Stimulated activated CD4-positive, alpha-beta T cell treated with anti-CD3 and anti-CD28 coated beads, Interleukin-2, amount 100 ng/mL, for 24 hours (primary cell): ENCODE measurements around the gene CPNE5.
"Not testable (repeated sequence)": the region's sequence is repeated elsewhere in the genome, so short reads cannot be mapped to it uniquely, and the experiment has no call there.

Source experiments
- DNase-seq, 2 donors: peaks; one replicate each; pipeline ENCODE4 v3.0.0-alpha.2; 2020

CPNE5 gene

GRCh38 chr6:36720251-36721141 is 118.7 kb downstream of the CPNE5 start:
- DNase-seq: no peak

GRCh38 chr6:36719126-36719525 is 120.1 kb downstream of the CPNE5 start:
- no peak for DNase-seq

- no peak for DNase-seq
These were observed 120.7 kb downstream of the CPNE5 start for GRCh38 chr6:36718560-36718959.

GRCh38 chr6:36717871-36718540 is 121.2 kb downstream of the CPNE5 start:
- no peak for DNase-seq

GRCh38 chr6:36717231-36717825 is 121.9 kb downstream of the CPNE5 start:
- no peak for DNase-seq

GRCh38 chr6:36716476-36717093 is 122.7 kb downstream of the CPNE5 start:
- DNase-seq: no peak

- DNase-seq: no peak
These were observed 123.8 kb downstream of the CPNE5 start for GRCh38 chr6:36715469-36715868.

GRCh38 chr6:36714511-36714910 is 124.7 kb downstream of the CPNE5 start:
- DNase-seq: no peak

GRCh38 chr6:36713846-36714245 is 125.4 kb downstream of the CPNE5 start:
- DNase-seq: no peak

- no peak for DNase-seq
These were observed 126.4 kb downstream of the CPNE5 start for GRCh38 chr6:36712816-36713215.

- DNase-seq: no peak
These were observed 132.9 kb downstream of the CPNE5 start for GRCh38 chr6:36706339-36706738.

- not testable (repeated sequence) for DNase-seq
These were observed 134.2 kb downstream of the CPNE5 start for GRCh38 chr6:36704961-36705577.

GRCh38 chr6:36703982-36704381 is 135.3 kb downstream of the CPNE5 start:
- DNase-seq: no peak

- no peak for DNase-seq
These were observed 136.1 kb downstream of the CPNE5 start for GRCh38 chr6:36703081-36703606.

- DNase-seq: no peak
These were observed 136.6 kb downstream of the CPNE5 start for GRCh38 chr6:36702656-36703055.

- DNase-seq: no peak
These were observed 137.7 kb downstream of the CPNE5 start for GRCh38 chr6:36701401-36701991.

GRCh38 chr6:36700831-36701230 is 138.4 kb downstream of the CPNE5 start:
- no peak for DNase-seq

GRCh38 chr6:36700071-36700812 is 139.0 kb downstream of the CPNE5 start:
- DNase-seq: no peak

- no peak for DNase-seq
These were observed 139.9 kb downstream of the CPNE5 start for GRCh38 chr6:36699348-36699747.

- no peak for DNase-seq
These were observed 140.4 kb downstream of the CPNE5 start for GRCh38 chr6:36698871-36699271.

GRCh38 chr6:36698196-36698595 is 141.0 kb downstream of the CPNE5 start:
- DNase-seq: no peak
